IMR-90 (cell line): Measurements from ENCODE around the gene IL21R. TPM values are rescaled to one million over a fixed set of nuclear protein-coding genes. Genes with fewer than 3 reads are reported as not detected.

ENCODE experiments used
- ATAC-seq: fragments of 200-7000 bp; cut with Tn5 transposase; 2 replicates; pipeline ENCODE4 v1.9.1; 2020; ENCODE audit warnings: low read depth, mild to moderate bottlenecking, moderate library complexity
- BruUV-seq: library from RNA; stranded (reverse); fragments of 400-500 nt; replicated peaks from 2 replicates; lab custom pipeline; 2021; lab: Mats Ljungman, UMichigan
- CTCF ChIA-PET: fragments of 300-600 bp; formaldehyde crosslinking; extraction: SDS; loops from one replicate; lab custom pipeline; 2021; ENCODE audit warnings: antibody characterized with exemption; lab: Yijun Ruan, JAX
- POLR2A ChIA-PET: fragments of 300-600 bp; sonication (Branson Sonifier 250); formaldehyde crosslinking; loops from one replicate; lab custom pipeline; 2022; ENCODE audit warnings: antibody characterized with exemption; ENCODE audit not compliant: unreplicated experiment; lab: Charles Lee
- DNase-seq: peaks from one replicate; pipeline ENCODE4 v3.0.0; 2013
- H2AFZ ChIP-seq: replicated peaks from 2 replicates; pipeline ENCODE3; 2013; ENCODE audit warnings: low read length, mild to moderate bottlenecking; ENCODE audit not compliant: poor library complexity
- H2AK5ac ChIP-seq: 2 replicates; pipeline ENCODE4 v1.6.1; 2013; ENCODE audit warnings: low read depth, low read length, inconsistent platforms
- H2AK9ac ChIP-seq: replicated peaks from 2 replicates; pipeline ENCODE3; 2013; ENCODE audit warnings: mild to moderate bottlenecking, low read depth, low read length, moderate library complexity; ENCODE audit not compliant: poor library complexity
- H2BK120ac ChIP-seq: 2 replicates; pipeline ENCODE4 v1.6.1; 2013; ENCODE audit warnings: low read depth, low read length, inconsistent platforms
- H2BK15ac ChIP-seq: 3 replicates; pipeline ENCODE4 v1.6.1; 2013; ENCODE audit warnings: low read depth, low read length, inconsistent platforms
- H2BK20ac ChIP-seq: 2 replicates; pipeline ENCODE4 v1.6.1; 2013; ENCODE audit warnings: low read depth, mild to moderate bottlenecking, inconsistent platforms, low read length, moderate library complexity
- H2BK5ac ChIP-seq: 2 replicates; pipeline ENCODE4 v1.6.1; 2013; ENCODE audit warnings: mild to moderate bottlenecking, low read depth, low read length, inconsistent platforms; ENCODE audit not compliant: poor library complexity, severe bottlenecking
- H3K14ac ChIP-seq: replicated peaks from 2 replicates; pipeline ENCODE4 v1.6.1; 2013; ENCODE audit warnings: low read depth, low read length, inconsistent platforms
- H3K18ac ChIP-seq: 2 replicates; pipeline ENCODE4 v1.6.1; 2013; ENCODE audit warnings: low read depth, low read length, control low read depth
- H3K23ac ChIP-seq: 2 replicates; pipeline ENCODE4 v1.6.1; 2013; ENCODE audit warnings: low read depth, low read length, inconsistent platforms
- H3K27ac ChIP-seq: 2 replicates; pipeline ENCODE4 v1.5.1; 2013; ENCODE audit warnings: mild to moderate bottlenecking, control low read depth, low read length; ENCODE audit not compliant: insufficient read depth
- H3K27me3 ChIP-seq: 2 replicates; pipeline ENCODE4 v1.6.1; 2013; ENCODE audit warnings: low read length; ENCODE audit not compliant: control insufficient read depth, insufficient read depth
- H3K36me3 ChIP-seq: 2 replicates; pipeline ENCODE4 v1.6.1; 2013; ENCODE audit warnings: low read length, mixed read lengths; ENCODE audit not compliant: control insufficient read depth, insufficient read depth
- H3K4ac ChIP-seq: 2 replicates; pipeline ENCODE4 v1.6.1; 2013; ENCODE audit warnings: low read depth, low read length, inconsistent platforms
- H3K4me1 ChIP-seq: 2 replicates; pipeline ENCODE4 v1.6.1; 2013; ENCODE audit warnings: low read length, mixed read lengths; ENCODE audit not compliant: control insufficient read depth, insufficient read depth
- H3K4me2 ChIP-seq: 2 replicates; pipeline ENCODE4 v1.6.1; 2013; ENCODE audit warnings: low read depth, mild to moderate bottlenecking, control low read depth, low read length, moderate library complexity
- H3K4me3 ChIP-seq: 2 replicates; pipeline ENCODE4 v1.5.1; 2013; ENCODE audit warnings: low read depth, mild to moderate bottlenecking, control low read depth, low read length, moderate library complexity; ENCODE audit not compliant: insufficient read depth
- H3K56ac ChIP-seq: 2 replicates; pipeline ENCODE4 v1.6.1; 2013; ENCODE audit warnings: low read length, inconsistent platforms; ENCODE audit not compliant: insufficient read depth; ENCODE audit errors: extremely low read depth
- H3K79me1 ChIP-seq, 2 experiments: 2 replicates each; pipeline ENCODE4 v1.6.1; 2013; ENCODE audit warnings: low read length in 2 of 2, inconsistent platforms in 1 of 2, low read depth in 1 of 2
- H3K9ac ChIP-seq: 2 replicates; pipeline ENCODE4 v1.6.1; 2013; ENCODE audit warnings: low read depth, low read length, control low read depth
- H3K9me1 ChIP-seq: 2 replicates; pipeline ENCODE4 v1.6.1; 2013; ENCODE audit warnings: low read length, inconsistent platforms; ENCODE audit not compliant: insufficient read depth
- H3K9me3 ChIP-seq: 2 replicates; pipeline ENCODE4 v1.6.1; 2013; ENCODE audit warnings: low read length; ENCODE audit not compliant: control insufficient read depth, insufficient read depth
- H4K20me1 ChIP-seq: 2 replicates; pipeline ENCODE4 v1.6.1; 2013; ENCODE audit warnings: low read length, inconsistent platforms; ENCODE audit not compliant: insufficient read depth
- H4K5ac ChIP-seq: 2 replicates; pipeline ENCODE4 v1.6.1; 2013; ENCODE audit warnings: mild to moderate bottlenecking, low read depth, low read length, control low read depth
- H4K8ac ChIP-seq, 2 experiments: 2 replicates each; pipeline ENCODE4 v1.6.1; 2013; ENCODE audit warnings: low read depth in 2 of 2, low read length in 2 of 2, control low read depth in 1 of 2, inconsistent platforms in 1 of 2
- H4K91ac ChIP-seq: 2 replicates; pipeline ENCODE4 v1.6.1; 2013; ENCODE audit warnings: low read depth, low read length, inconsistent platforms; ENCODE audit not compliant: insufficient read depth
- BHLHE40 ChIP-seq: fragments of 150-350 bp; IDR thresholded peaks from 2 replicates; pipeline ENCODE4 v1.6.1; 2016; ENCODE audit warnings: mild to moderate bottlenecking, low read depth, low read length
- CEBPB ChIP-seq: IDR thresholded peaks from 2 replicates; pipeline ENCODE4 v1.6.1; 2012; ENCODE audit warnings: low read depth, low read length, improper control_type of control experiment
- CHD1 ChIP-seq: IDR thresholded peaks from 2 replicates; pipeline ENCODE4 v1.6.1; 2012; ENCODE audit warnings: low read depth, low read length, improper control_type of control experiment
- MAFK ChIP-seq: IDR thresholded peaks from 2 replicates; pipeline ENCODE4 v1.6.1; 2012; ENCODE audit warnings: low read depth, low read length, improper control_type of control experiment
- MAZ ChIP-seq: IDR thresholded peaks from 2 replicates; pipeline ENCODE4 v1.6.1; 2012; ENCODE audit warnings: low read depth, mild to moderate bottlenecking, low read length, improper control_type of control experiment, moderate library complexity, borderline replicate concordance
- MXI1 ChIP-seq: IDR thresholded peaks from 2 replicates; pipeline ENCODE4 v1.6.1; 2012; ENCODE audit warnings: low read depth, mild to moderate bottlenecking, low read length, moderate library complexity, borderline replicate concordance
- NFE2L2 ChIP-seq: fragments of 150-350 bp; IDR thresholded peaks from 2 replicates; pipeline ENCODE4 v1.6.1; 2016; ENCODE audit warnings: low read depth, mild to moderate bottlenecking, low read length
- POLR2A ChIP-seq: IDR thresholded peaks from 2 replicates; pipeline ENCODE4 v1.6.1; 2012; ENCODE audit warnings: mild to moderate bottlenecking, low read depth, low read length
- RAD21 ChIP-seq: IDR thresholded peaks from 2 replicates; pipeline ENCODE4 v1.6.1; 2012; ENCODE audit warnings: low read length, improper control_type of control experiment
- RCOR1 ChIP-seq: IDR thresholded peaks from 2 replicates; pipeline ENCODE4 v1.6.1; 2012; ENCODE audit warnings: mild to moderate bottlenecking, low read length, improper control_type of control experiment; ENCODE audit not compliant: insufficient replicate concordance
- RFX5 ChIP-seq: IDR thresholded peaks from 2 replicates; pipeline ENCODE4 v1.8.0; 2012; ENCODE audit warnings: low read depth, mild to moderate bottlenecking, low read length, moderate library complexity
- WGBS, 2 experiments: methylation state at CpG; one replicate each; pipeline versions ENCODE4 v1.1.5 to v1.1.7; 2013; ENCODE audit warnings: missing lambda C conversion rate in 2 of 2; ENCODE audit not compliant: insufficient read length in 1 of 2; ENCODE audit errors: extremely low coverage in 2 of 2; 5-methylcytosine and 5-hydroxymethylcytosine counted together
- dilution Hi-C: fragments of 300-500 bp; cut with HindIII; formaldehyde crosslinking; loops from one replicate; pipeline ENCODE4 v1.14.3; 2018; ENCODE audit warnings: low sequenced_read_pairs; ENCODE audit not compliant: unreplicated experiment
- in situ Hi-C: fragments of 300-500 bp; cut with MboI; formaldehyde crosslinking; loops from 3 replicates; pipeline ENCODE4 v1.14.3; 2019; ENCODE audit warnings: low sequenced_read_pairs, inconsistent platforms, mixed read lengths
- intact Hi-C: fragments of 100-400 bp; cut with micrococcal nuclease; formaldehyde crosslinking; loops from 2 replicates; pipeline ENCODE4 v1.10.0; 2022
- polyA plus RNA-seq, 3 experiments: library from polyadenylated mRNA; depleted of rRNA; stranded (reverse); fragments of >200 nt; gene quantifications; 2 replicates each; pipeline ENCODE4 v1.2.3, GENCODE V29; 2012; ENCODE audit warnings: low replicate concordance in 1 of 3
- total RNA-seq: library from RNA; depleted of rRNA; stranded (reverse); fragments of >200 nt; gene quantifications from 2 replicates; pipeline ENCODE4 v1.2.3, GENCODE V29; 2012
- TF ChIP-seq, protein P1 (sequence below): fragments of 150-350 bp; IDR thresholded peaks from 2 replicates; pipeline ENCODE4 v1.6.1; 2016; ENCODE audit warnings: low read depth, mild to moderate bottlenecking, low read length, moderate library complexity, borderline replicate concordance
- TF ChIP-seq, protein P2 (sequence below): fragments of 150-350 bp; IDR thresholded peaks from 2 replicates; pipeline ENCODE4 v1.6.1; 2017; ENCODE audit warnings: mild to moderate bottlenecking, antibody characterized with exemption, low read length, low read depth
- TF ChIP-seq, protein P3 (sequence below): conservative IDR thresholded peaks from 2 replicates; pipeline ENCODE4 v1.5.1; 2012; ENCODE audit warnings: mild to moderate bottlenecking, low read depth, low read length, improper control_type of control experiment

Gene IL21R
- total and polyA plus RNA-seq, 2 of the 4 experiments (the other 2 are of a cell fraction) = 0.72 to 0.97 TPM

DNA sequence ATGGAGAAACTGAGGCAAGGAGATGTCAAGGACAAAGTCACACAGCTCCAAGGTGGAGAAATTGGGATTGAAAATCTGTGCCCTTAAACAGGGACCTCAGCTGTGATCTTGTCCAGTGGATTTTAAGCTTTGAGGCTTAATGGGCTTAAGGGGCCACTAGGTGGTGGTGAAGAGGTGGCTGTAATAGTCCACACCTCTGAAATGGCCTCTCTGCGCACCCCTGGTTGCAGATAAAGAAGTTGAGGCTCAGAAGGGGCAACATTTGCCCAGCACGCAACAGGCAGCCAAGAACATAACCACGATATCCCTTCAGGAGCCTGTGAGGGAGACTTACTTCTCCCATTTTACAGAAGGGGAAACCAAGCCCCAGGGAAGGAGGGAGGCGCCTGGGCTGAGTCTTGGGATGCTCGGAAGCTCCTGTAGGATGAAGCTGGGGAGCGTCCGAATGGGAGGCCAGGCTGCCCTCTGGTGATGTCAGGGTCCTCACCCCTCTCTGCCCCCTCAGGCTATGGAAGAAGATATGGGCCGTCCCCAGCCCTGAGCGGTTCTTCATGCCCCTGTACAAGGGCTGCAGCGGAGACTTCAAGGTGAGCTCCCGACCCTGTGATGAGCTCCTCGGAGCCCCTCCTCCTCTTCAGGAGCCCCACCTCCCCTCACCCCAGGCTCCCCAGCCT is 43.7 kb downstream of the IL21R start:
- Histone ChIP-seq H4K5ac (no peak overlapping the region), H3K36me3 (peaks cover 2% of the 10 kb centered on the region; the same call in 1 of the 2 replicates), H3K18ac (no peak overlapping the region), H3K56ac (no peak overlapping the region), H4K20me1 (no peaks in the 10 kb centered on the region), H3K4ac (no peak overlapping the region), H2AK9ac (peak overlapping the region; percentile 9), H3K9me1 (peaks cover 10% of the 10 kb centered on the region; the same call in 1 of the 2 replicates), H3K9me3 (peaks cover 11% of the 10 kb centered on the region), H3K27me3 (no peaks in the 10 kb centered on the region), H3K14ac (no peak overlapping the region), H3K4me2 (no peak overlapping the region), H3K4me1 (peaks cover 3% of the 10 kb centered on the region), H2AK5ac (no peak overlapping the region), H3K4me3 (no peak overlapping the region), H2BK15ac (no peak overlapping the region), H4K91ac (no peak overlapping the region), H3K23ac (no peak overlapping the region), H2BK20ac (no peak overlapping the region), H4K8ac (no peak overlapping the region), H2BK5ac (no peak overlapping the region), H3K79me1 (no peaks in the 10 kb centered on the region; a peak in 1 of 4 replicates), H3K9ac (no peak overlapping the region), H2BK120ac (no peak overlapping the region), H2AFZ (no peak overlapping the region), H3K27ac (no peak overlapping the region)
- no peak for ATAC-seq
- no peak for DNase-seq
- intact Hi-C loops = no loop called here
- in situ Hi-C loops = no loop called here
- no peak for TF ChIP-seq BHLHE40
- TF ChIP-seq RAD21 = no peak
- TF ChIP-seq CEBPB = no peak
- TF ChIP-seq, protein P1, sequence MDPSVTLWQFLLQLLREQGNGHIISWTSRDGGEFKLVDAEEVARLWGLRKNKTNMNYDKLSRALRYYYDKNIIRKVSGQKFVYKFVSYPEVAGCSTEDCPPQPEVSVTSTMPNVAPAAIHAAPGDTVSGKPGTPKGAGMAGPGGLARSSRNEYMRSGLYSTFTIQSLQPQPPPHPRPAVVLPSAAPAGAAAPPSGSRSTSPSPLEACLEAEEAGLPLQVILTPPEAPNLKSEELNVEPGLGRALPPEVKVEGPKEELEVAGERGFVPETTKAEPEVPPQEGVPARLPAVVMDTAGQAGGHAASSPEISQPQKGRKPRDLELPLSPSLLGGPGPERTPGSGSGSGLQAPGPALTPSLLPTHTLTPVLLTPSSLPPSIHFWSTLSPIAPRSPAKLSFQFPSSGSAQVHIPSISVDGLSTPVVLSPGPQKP = no peak
- TF ChIP-seq MAZ = no peak
- no peak for TF ChIP-seq MAFK
- TF ChIP-seq, protein P2, sequence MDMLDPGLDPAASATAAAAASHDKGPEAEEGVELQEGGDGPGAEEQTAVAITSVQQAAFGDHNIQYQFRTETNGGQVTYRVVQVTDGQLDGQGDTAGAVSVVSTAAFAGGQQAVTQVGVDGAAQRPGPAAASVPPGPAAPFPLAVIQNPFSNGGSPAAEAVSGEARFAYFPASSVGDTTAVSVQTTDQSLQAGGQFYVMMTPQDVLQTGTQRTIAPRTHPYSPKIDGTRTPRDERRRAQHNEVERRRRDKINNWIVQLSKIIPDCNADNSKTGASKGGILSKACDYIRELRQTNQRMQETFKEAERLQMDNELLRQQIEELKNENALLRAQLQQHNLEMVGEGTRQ = no peak
- no peak for TF ChIP-seq CHD1
- no peak for TF ChIP-seq MXI1
- no peak for TF ChIP-seq NFE2L2
- TF ChIP-seq RCOR1 = no peak
- TF ChIP-seq POLR2A = no peak
- no peak for TF ChIP-seq RFX5
- TF ChIP-seq, protein P3, sequence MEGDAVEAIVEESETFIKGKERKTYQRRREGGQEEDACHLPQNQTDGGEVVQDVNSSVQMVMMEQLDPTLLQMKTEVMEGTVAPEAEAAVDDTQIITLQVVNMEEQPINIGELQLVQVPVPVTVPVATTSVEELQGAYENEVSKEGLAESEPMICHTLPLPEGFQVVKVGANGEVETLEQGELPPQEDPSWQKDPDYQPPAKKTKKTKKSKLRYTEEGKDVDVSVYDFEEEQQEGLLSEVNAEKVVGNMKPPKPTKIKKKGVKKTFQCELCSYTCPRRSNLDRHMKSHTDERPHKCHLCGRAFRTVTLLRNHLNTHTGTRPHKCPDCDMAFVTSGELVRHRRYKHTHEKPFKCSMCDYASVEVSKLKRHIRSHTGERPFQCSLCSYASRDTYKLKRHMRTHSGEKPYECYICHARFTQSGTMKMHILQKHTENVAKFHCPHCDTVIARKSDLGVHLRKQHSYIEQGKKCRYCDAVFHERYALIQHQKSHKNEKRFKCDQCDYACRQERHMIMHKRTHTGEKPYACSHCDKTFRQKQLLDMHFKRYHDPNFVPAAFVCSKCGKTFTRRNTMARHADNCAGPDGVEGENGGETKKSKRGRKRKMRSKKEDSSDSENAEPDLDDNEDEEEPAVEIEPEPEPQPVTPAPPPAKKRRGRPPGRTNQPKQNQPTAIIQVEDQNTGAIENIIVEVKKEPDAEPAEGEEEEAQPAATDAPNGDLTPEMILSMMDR = no peak
- CTCF ChIA-PET = interaction anchor here (1.0 kb wide), 1 partner anchor 9 kb away, joined by 3 read pairs; no protein-coding TSS in a partner anchor
- dilution Hi-C loops = no loop called here
- 100% methylated on average over 1 of the region's 12 CpGs; no CpG with 5 or more reads in 1 of the 2 experiments for WGBS, 2 experiments
- no TSS peak for BruUV-seq
- POLR2A ChIA-PET = no interaction called here
